COLO668 (cell line): ENCODE data around the gene EFTUD2.
"Not testable (repeated sequence)": the region's sequence is repeated elsewhere in the genome, so short reads cannot be mapped to it uniquely, and the experiment has no call there.

Experiments used
- DNase-seq: peaks from one replicate; lab custom pipeline; 2025; ENCODE audit not compliant: unreplicated experiment; lab: John Stamatoyannopoulos, UW

Gene EFTUD2

GRCh38 chr17:44848961-44849489, 50.2 kb downstream of the EFTUD2 start:
- DNase-seq, result no peak

- no peak for DNase-seq
Measured at GRCh38 chr17:44848257-44848795, 50.9 kb downstream of the EFTUD2 start.

- no peak for DNase-seq
Measured at GRCh38 chr17:44847586-44847985, 51.7 kb downstream of the EFTUD2 start, which contains the start of gene HIGD1B. Gene HIGD1B (plus strand): TSS chr17:44847883. CDS start chr17:44848153, 270 bp downstream.

- DNase-seq, result no peak
Measured at GRCh38 chr17:44846206-44846605, 53.0 kb downstream of the EFTUD2 start.

- no peak for DNase-seq
Measured at GRCh38 chr17:44844390-44844830, 54.8 kb downstream of the EFTUD2 start.

GRCh38 chr17:44842748-44843147, 56.5 kb downstream of the EFTUD2 start:
- no peak for DNase-seq

GRCh38 chr17:44840936-44841335, 58.3 kb downstream of the EFTUD2 start:
- no peak for DNase-seq

GRCh38 chr17:44840274-44840673, 59.0 kb downstream of the EFTUD2 start:
- DNase-seq, result no peak

- DNase-seq, result no peak
Measured at GRCh38 chr17:44837196-44837595, 62.0 kb downstream of the EFTUD2 start.

GRCh38 chr17:44832805-44833204, 66.4 kb downstream of the EFTUD2 start:
- DNase-seq, result no peak

- DNase-seq, result no peak
Measured at GRCh38 chr17:44831371-44831770, 67.9 kb downstream of the EFTUD2 start.

GRCh38 chr17:44830359-44831288, 68.6 kb downstream of the EFTUD2 start:
- DNase-seq, result peak; percentile 3

- DNase-seq, result no peak
Measured at GRCh38 chr17:44829523-44830358, 69.5 kb downstream of the EFTUD2 start, which contains the start of gene GJC1. Gene GJC1 (minus strand): TSS chr17:44830287. CDS start chr17:44805817, 24,470 bp downstream.

GRCh38 chr17:44828919-44829522, 70.2 kb downstream of the EFTUD2 start:
- DNase-seq, result no peak

- DNase-seq, result no peak
Measured at GRCh38 chr17:44827863-44828262, 71.4 kb downstream of the EFTUD2 start.

- no peak for DNase-seq
Measured at GRCh38 chr17:44826123-44826790, 73.0 kb downstream of the EFTUD2 start.

GRCh38 chr17:44825236-44825635, 74.0 kb downstream of the EFTUD2 start:
- not testable (repeated sequence) for DNase-seq

- DNase-seq, result peak; percentile 1
Measured at GRCh38 chr17:44820631-44821212, 78.5 kb downstream of the EFTUD2 start.

GRCh38 chr17:44818508-44818907, 80.7 kb downstream of the EFTUD2 start:
- not testable (repeated sequence) for DNase-seq

GRCh38 chr17:44812263-44812662, 87.0 kb downstream of the EFTUD2 start:
- no peak for DNase-seq
